GM23338 (cell line): Measurements from ENCODE around the gene PRR19. TPM values are rescaled to one million over a fixed set of nuclear protein-coding genes. Genes with fewer than 3 reads are reported as not detected.

ENCODE experiments used
- ATAC-seq: fragments of 200-7000 bp; cut with Tn5 transposase; 3 replicates; pipeline ENCODE4 v1.9.1; 2020
- DNase-seq: peaks from one replicate; pipeline ENCODE4 v3.0.0-alpha.2; 2015; ENCODE audit warnings: low spot score
- H2AFZ ChIP-seq: fragments of 200-600 bp; sonication (generic); 2 replicates; pipeline ENCODE4 v1.8.0; 2016; ENCODE audit warnings: antibody characterized with exemption, mild to moderate bottlenecking, moderate library complexity
- H3F3A ChIP-seq: fragments of 200-600 bp; sonication (generic); replicated peaks from 2 replicates; pipeline ENCODE4 v1.8.0; 2017; ENCODE audit warnings: antibody characterized with exemption, mixed run types, low read depth
- H3K27ac ChIP-seq: fragments of 200-600 bp; sonication (generic); 2 replicates; pipeline ENCODE4 v1.6.1; 2016; ENCODE audit warnings: low read depth
- H3K27me3 ChIP-seq: fragments of 200-600 bp; sonication (generic); 2 replicates; pipeline ENCODE4 v1.8.0; 2016; ENCODE audit warnings: mild to moderate bottlenecking, mixed run types, moderate library complexity; ENCODE audit not compliant: insufficient read depth
- H3K36me3 ChIP-seq: fragments of 200-600 bp; sonication (generic); 2 replicates; pipeline ENCODE4 v1.8.0; 2016; ENCODE audit warnings: mild to moderate bottlenecking; ENCODE audit not compliant: insufficient read depth
- H3K4me1 ChIP-seq: fragments of 200-600 bp; sonication (generic); 2 replicates; pipeline ENCODE4 v1.8.0; 2016; ENCODE audit warnings: mild to moderate bottlenecking, moderate library complexity; ENCODE audit not compliant: insufficient read depth
- H3K4me2 ChIP-seq: fragments of 200-600 bp; sonication (generic); 2 replicates; pipeline ENCODE4 v1.7.1; 2017; ENCODE audit warnings: mixed run types
- H3K4me3 ChIP-seq: fragments of 200-600 bp; sonication (generic); 2 replicates; pipeline ENCODE4 v1.6.1; 2016; ENCODE audit warnings: mixed run types
- H3K79me2 ChIP-seq: fragments of 200-600 bp; sonication (generic); replicated peaks from 2 replicates; pipeline ENCODE4 v1.8.0; 2017; ENCODE audit warnings: mild to moderate bottlenecking; ENCODE audit not compliant: insufficient read depth
- H3K9me2 ChIP-seq: fragments of 200-600 bp; sonication (generic); 2 replicates; pipeline ENCODE4 v1.8.0; 2017; ENCODE audit not compliant: insufficient read depth
- H4K20me1 ChIP-seq: fragments of 200-600 bp; sonication (generic); replicated peaks from 2 replicates; pipeline ENCODE4 v1.8.0; 2017; ENCODE audit warnings: mild to moderate bottlenecking; ENCODE audit not compliant: insufficient read depth
- H3K27ac Mint-ChIP-seq: 2 replicates; pipeline ENCODE4 v1.8.0; 2020; ENCODE audit warnings: inconsistent platforms, mild to moderate bottlenecking, moderate library complexity, mixed read lengths
- H3K27me3 Mint-ChIP-seq: 3 replicates; pipeline ENCODE4 v1.8.0; 2022; ENCODE audit warnings: low read depth, mild to moderate bottlenecking, moderate library complexity, mixed read lengths, inconsistent platforms; ENCODE audit not compliant: insufficient read depth, poor library complexity
- H3K36me3 Mint-ChIP-seq: 3 replicates; pipeline ENCODE4 v1.8.0; 2021; ENCODE audit warnings: low read depth, mild to moderate bottlenecking, inconsistent platforms, moderate library complexity, mixed read lengths
- H3K4me1 Mint-ChIP-seq: 3 replicates; pipeline ENCODE4 v1.8.0; 2020; ENCODE audit warnings: mild to moderate bottlenecking, inconsistent platforms, mixed read lengths
- H3K4me3 Mint-ChIP-seq: 3 replicates; pipeline ENCODE4 v1.8.0; 2021; ENCODE audit warnings: moderate library complexity, mild to moderate bottlenecking, inconsistent platforms, mixed read lengths
- H3K9me3 Mint-ChIP-seq: 3 replicates; pipeline ENCODE4 v1.8.0; 2020; ENCODE audit warnings: moderate library complexity, mild to moderate bottlenecking, inconsistent platforms, mixed read lengths
- EZH2 ChIP-seq: fragments of 200-600 bp; sonication (generic); IDR thresholded peaks from one replicate; pipeline ENCODE4 v1.8.0; 2017; ENCODE audit warnings: antibody characterized with exemption, mild to moderate bottlenecking, low read depth; ENCODE audit not compliant: unreplicated experiment
- JUNB ChIP-seq: IDR thresholded peaks from one replicate; pipeline ENCODE4 v1.6.1; 2016; ENCODE audit warnings: antibody characterized with exemption; ENCODE audit not compliant: unreplicated experiment
- NANOG ChIP-seq: IDR thresholded peaks from 2 replicates; pipeline ENCODE4 v1.6.1; 2016; ENCODE audit warnings: antibody characterized with exemption, borderline replicate concordance
- POLR2AphosphoS5 ChIP-seq: IDR thresholded peaks from 2 replicates; pipeline ENCODE4 v1.6.1; 2016; ENCODE audit warnings: antibody characterized with exemption, low read depth
- STAT1 ChIP-seq: IDR thresholded peaks from one replicate; pipeline ENCODE4 v1.6.1; 2016; ENCODE audit warnings: antibody characterized with exemption; ENCODE audit not compliant: unreplicated experiment
- ZNF114 ChIP-seq: fragments of 250-450 bp; sonication (Bioruptor Pico); IDR thresholded peaks from 2 replicates; pipeline ENCODE4 v1.5.0; 2020; ENCODE audit warnings: mild to moderate bottlenecking, moderate library complexity
- ZNF331 ChIP-seq: fragments of 250-450 bp; sonication (Bioruptor Pico); IDR thresholded peaks from 2 replicates; pipeline ENCODE4 v1.5.0; 2020; ENCODE audit warnings: low read depth, mild to moderate bottlenecking, moderate library complexity
- polyA plus RNA-seq: library from polyadenylated mRNA; unstranded; fragments of >200 nt; fragmentation: Nextera tagmentation; extraction: Ambion mirVana; gene quantifications from 2 replicates; pipeline ENCODE4 v1.2.1, GENCODE V29; 2016
- total RNA-seq: library from RNA; depleted of rRNA; stranded (reverse); fragments of >200 nt; shearing (Covaris generic); gene quantifications from 2 replicates; pipeline ENCODE4 v1.2.3, GENCODE V29; 2014
- TF ChIP-seq, protein P1 (sequence below), 2 experiments: fragments of 200-600 bp in 1 of 2; sonication (generic) in 1 of 2; conservative IDR thresholded peaks; 2 replicates each; pipeline versions ENCODE4 v1.5.1 to v1.6.1; 2016 to 2017; ENCODE audit warnings: antibody characterized with exemption in 2 of 2, low read depth in 2 of 2, mild to moderate bottlenecking in 2 of 2, moderate library complexity in 1 of 2
- TF ChIP-seq, protein P2 (sequence below): IDR thresholded peaks from one replicate; pipeline ENCODE4 v1.6.1; 2018; ENCODE audit warnings: antibody characterized with exemption; ENCODE audit not compliant: unreplicated experiment
- TF ChIP-seq, protein P3 (sequence below): fragments of 250-450 bp; sonication (Bioruptor Pico); IDR thresholded peaks from 2 replicates; pipeline ENCODE4 v1.5.0; 2020; ENCODE audit warnings: mild to moderate bottlenecking, moderate library complexity

The PRR19 gene
- total and polyA plus RNA-seq, 2 experiments from 2014 or later, result 3.6 to 4.1 TPM

DNA sequence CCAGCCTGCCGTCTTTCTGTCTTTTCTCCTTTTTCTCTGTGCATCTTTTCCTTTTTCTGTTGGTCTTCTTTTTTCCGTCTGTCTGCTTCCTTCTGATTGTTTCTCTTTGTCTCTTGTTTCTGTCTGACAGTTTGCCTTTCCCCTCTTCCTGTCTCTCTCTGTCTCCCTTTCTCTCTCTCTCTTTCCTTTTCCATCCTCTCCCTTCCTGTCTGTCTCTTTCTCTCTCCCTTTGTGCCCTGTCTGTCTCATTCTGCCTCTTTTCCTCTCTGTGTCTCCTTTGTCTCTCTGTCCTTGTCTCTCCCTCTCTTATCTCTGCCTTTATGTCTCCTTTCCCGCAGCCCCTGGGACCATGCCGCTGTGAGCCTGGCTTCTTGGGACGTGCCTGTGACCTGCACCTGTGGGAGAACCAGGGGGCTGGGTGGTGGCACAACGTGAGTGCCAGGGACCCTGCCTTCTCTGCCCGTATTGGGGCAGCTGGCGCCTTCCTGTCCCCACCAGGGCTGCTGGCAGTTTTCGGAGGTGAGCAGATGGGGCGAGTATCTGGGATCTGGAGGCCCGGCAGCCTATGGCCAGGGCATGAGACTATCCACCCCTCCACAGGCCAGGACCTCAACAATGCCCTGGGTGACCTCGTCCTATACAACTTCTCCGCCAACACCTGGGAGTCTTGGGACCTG, 32.9 kb downstream of the PRR19 start:
- no peaks in the 10 kb centered on the region for H3K36me3 ChIP-seq
- H3K4me1 ChIP-seq, result no peaks in the 10 kb centered on the region; the same call in 1 of the 2 replicates
- Mint-ChIP-seq H3K9me3 (no peaks in the 10 kb centered on the region), H3K4me1 (peaks cover 9% of the 10 kb centered on the region; the same call in 2 of the 3 replicates), H3K36me3 (peaks cover 2% of the 10 kb centered on the region; the same call in 2 of the 3 replicates), H3K27me3 (peaks cover 1% of the 10 kb centered on the region), H3K4me3 (no peak overlapping the region), H3K27ac (no peak overlapping the region)
- H2AFZ ChIP-seq, result no peak overlapping the region
- 0 out of 2 replicates have a peak, but pooled peaks cover under 1% of the 10 kb centered on the region for H3K79me2 ChIP-seq
- H3K4me2 ChIP-seq, result no peak overlapping the region
- peaks cover 6% of the 10 kb centered on the region for H4K20me1 ChIP-seq
- DNase-seq (no peak), ATAC-seq (no peak)
- no peak overlapping the region for H3K27ac ChIP-seq
- TF ChIP-seq NANOG, result no peak
- no peak for TF ChIP-seq STAT1
- TF ChIP-seq, protein P1, sequence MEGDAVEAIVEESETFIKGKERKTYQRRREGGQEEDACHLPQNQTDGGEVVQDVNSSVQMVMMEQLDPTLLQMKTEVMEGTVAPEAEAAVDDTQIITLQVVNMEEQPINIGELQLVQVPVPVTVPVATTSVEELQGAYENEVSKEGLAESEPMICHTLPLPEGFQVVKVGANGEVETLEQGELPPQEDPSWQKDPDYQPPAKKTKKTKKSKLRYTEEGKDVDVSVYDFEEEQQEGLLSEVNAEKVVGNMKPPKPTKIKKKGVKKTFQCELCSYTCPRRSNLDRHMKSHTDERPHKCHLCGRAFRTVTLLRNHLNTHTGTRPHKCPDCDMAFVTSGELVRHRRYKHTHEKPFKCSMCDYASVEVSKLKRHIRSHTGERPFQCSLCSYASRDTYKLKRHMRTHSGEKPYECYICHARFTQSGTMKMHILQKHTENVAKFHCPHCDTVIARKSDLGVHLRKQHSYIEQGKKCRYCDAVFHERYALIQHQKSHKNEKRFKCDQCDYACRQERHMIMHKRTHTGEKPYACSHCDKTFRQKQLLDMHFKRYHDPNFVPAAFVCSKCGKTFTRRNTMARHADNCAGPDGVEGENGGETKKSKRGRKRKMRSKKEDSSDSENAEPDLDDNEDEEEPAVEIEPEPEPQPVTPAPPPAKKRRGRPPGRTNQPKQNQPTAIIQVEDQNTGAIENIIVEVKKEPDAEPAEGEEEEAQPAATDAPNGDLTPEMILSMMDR (conservative IDR thresholded peaks at IDR 0.05; ENCODE audit: low read depth in 2 of 2), result no peak
- TF ChIP-seq, protein P2, sequence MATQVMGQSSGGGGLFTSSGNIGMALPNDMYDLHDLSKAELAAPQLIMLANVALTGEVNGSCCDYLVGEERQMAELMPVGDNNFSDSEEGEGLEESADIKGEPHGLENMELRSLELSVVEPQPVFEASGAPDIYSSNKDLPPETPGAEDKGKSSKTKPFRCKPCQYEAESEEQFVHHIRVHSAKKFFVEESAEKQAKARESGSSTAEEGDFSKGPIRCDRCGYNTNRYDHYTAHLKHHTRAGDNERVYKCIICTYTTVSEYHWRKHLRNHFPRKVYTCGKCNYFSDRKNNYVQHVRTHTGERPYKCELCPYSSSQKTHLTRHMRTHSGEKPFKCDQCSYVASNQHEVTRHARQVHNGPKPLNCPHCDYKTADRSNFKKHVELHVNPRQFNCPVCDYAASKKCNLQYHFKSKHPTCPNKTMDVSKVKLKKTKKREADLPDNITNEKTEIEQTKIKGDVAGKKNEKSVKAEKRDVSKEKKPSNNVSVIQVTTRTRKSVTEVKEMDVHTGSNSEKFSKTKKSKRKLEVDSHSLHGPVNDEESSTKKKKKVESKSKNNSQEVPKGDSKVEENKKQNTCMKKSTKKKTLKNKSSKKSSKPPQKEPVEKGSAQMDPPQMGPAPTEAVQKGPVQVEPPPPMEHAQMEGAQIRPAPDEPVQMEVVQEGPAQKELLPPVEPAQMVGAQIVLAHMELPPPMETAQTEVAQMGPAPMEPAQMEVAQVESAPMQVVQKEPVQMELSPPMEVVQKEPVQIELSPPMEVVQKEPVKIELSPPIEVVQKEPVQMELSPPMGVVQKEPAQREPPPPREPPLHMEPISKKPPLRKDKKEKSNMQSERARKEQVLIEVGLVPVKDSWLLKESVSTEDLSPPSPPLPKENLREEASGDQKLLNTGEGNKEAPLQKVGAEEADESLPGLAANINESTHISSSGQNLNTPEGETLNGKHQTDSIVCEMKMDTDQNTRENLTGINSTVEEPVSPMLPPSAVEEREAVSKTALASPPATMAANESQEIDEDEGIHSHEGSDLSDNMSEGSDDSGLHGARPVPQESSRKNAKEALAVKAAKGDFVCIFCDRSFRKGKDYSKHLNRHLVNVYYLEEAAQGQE, result no peak
- TF ChIP-seq EZH2, result no peak
- no peak for TF ChIP-seq ZNF114 (CRISPR knock-in tag)
- TF ChIP-seq POLR2AphosphoS5, result no peak
- TF ChIP-seq, protein P3, sequence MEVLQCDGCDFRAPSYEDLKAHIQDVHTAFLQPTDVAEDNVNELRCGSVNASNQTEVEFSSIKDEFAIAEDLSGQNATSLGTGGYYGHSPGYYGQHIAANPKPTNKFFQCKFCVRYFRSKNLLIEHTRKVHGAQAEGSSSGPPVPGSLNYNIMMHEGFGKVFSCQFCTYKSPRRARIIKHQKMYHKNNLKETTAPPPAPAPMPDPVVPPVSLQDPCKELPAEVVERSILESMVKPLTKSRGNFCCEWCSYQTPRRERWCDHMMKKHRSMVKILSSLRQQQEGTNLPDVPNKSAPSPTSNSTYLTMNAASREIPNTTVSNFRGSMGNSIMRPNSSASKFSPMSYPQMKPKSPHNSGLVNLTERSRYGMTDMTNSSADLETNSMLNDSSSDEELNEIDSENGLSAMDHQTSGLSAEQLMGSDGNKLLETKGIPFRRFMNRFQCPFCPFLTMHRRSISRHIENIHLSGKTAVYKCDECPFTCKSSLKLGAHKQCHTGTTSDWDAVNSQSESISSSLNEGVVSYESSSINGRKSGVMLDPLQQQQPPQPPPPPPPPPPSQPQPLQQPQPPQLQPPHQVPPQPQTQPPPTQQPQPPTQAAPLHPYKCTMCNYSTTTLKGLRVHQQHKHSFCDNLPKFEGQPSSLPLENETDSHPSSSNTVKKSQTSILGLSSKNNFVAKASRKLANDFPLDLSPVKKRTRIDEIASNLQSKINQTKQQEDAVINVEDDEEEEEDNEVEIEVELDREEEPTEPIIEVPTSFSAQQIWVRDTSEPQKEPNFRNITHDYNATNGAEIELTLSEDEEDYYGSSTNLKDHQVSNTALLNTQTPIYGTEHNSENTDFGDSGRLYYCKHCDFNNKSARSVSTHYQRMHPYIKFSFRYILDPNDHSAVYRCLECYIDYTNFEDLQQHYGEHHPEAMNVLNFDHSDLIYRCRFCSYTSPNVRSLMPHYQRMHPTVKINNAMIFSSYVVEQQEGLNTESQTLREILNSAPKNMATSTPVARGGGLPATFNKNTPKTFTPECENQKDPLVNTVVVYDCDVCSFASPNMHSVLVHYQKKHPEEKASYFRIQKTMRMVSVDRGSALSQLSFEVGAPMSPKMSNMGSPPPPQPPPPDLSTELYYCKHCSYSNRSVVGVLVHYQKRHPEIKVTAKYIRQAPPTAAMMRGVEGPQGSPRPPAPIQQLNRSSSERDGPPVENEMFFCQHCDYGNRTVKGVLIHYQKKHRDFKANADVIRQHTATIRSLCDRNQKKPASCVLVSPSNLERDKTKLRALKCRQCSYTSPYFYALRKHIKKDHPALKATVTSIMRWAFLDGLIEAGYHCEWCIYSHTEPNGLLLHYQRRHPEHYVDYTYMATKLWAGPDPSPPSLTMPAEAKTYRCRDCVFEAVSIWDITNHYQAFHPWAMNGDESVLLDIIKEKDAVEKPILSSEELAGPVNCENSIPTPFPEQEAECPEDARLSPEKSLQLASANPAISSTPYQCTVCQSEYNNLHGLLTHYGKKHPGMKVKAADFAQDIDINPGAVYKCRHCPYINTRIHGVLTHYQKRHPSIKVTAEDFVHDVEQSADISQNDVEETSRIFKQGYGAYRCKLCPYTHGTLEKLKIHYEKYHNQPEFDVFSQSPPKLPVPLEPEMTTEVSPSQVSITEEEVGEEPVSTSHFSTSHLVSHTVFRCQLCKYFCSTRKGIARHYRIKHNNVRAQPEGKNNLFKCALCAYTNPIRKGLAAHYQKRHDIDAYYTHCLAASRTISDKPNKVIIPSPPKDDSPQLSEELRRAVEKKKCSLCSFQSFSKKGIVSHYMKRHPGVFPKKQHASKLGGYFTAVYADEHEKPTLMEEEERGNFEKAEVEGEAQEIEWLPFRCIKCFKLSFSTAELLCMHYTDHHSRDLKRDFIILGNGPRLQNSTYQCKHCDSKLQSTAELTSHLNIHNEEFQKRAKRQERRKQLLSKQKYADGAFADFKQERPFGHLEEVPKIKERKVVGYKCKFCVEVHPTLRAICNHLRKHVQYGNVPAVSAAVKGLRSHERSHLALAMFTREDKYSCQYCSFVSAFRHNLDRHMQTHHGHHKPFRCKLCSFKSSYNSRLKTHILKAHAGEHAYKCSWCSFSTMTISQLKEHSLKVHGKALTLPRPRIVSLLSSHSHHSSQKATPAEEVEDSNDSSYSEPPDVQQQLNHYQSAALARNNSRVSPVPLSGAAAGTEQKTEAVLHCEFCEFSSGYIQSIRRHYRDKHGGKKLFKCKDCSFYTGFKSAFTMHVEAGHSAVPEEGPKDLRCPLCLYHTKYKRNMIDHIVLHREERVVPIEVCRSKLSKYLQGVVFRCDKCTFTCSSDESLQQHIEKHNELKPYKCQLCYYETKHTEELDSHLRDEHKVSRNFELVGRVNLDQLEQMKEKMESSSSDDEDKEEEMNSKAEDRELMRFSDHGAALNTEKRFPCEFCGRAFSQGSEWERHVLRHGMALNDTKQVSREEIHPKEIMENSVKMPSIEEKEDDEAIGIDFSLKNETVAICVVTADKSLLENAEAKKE (CRISPR knock-in tag), result no peak
- no peak for TF ChIP-seq JUNB
- TF ChIP-seq ZNF331 (CRISPR knock-in tag), result no peak
- no peaks in the 10 kb centered on the region for H3K9me2 ChIP-seq
- H3K4me3 ChIP-seq, result no peak overlapping the region
- no peaks in the 10 kb centered on the region for H3F3A ChIP-seq
- no peaks in the 10 kb centered on the region for H3K27me3 ChIP-seq
